GM12873 (cell line): Measurements from ENCODE around the gene MYRIP.

ENCODE experiments used
- TF ChIP-seq, protein P1 (sequence below): IDR thresholded peaks from 2 replicates; pipeline ENCODE4 v1.5.1; 2012; ENCODE audit warnings: low read depth, mild to moderate bottlenecking, moderate library complexity, low read length, control low read depth; ENCODE audit not compliant: insufficient read depth; ENCODE audit errors: missing control alignments

Gene MYRIP

GRCh38 chr3:40057077-40057476 is 247.7 kb downstream of the MYRIP start:
- TF ChIP-seq, protein P1, sequence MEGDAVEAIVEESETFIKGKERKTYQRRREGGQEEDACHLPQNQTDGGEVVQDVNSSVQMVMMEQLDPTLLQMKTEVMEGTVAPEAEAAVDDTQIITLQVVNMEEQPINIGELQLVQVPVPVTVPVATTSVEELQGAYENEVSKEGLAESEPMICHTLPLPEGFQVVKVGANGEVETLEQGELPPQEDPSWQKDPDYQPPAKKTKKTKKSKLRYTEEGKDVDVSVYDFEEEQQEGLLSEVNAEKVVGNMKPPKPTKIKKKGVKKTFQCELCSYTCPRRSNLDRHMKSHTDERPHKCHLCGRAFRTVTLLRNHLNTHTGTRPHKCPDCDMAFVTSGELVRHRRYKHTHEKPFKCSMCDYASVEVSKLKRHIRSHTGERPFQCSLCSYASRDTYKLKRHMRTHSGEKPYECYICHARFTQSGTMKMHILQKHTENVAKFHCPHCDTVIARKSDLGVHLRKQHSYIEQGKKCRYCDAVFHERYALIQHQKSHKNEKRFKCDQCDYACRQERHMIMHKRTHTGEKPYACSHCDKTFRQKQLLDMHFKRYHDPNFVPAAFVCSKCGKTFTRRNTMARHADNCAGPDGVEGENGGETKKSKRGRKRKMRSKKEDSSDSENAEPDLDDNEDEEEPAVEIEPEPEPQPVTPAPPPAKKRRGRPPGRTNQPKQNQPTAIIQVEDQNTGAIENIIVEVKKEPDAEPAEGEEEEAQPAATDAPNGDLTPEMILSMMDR: no peak

- TF ChIP-seq, protein P1: no peak
Measured at GRCh38 chr3:40057786-40058185, 248.4 kb downstream of the MYRIP start.

DNA sequence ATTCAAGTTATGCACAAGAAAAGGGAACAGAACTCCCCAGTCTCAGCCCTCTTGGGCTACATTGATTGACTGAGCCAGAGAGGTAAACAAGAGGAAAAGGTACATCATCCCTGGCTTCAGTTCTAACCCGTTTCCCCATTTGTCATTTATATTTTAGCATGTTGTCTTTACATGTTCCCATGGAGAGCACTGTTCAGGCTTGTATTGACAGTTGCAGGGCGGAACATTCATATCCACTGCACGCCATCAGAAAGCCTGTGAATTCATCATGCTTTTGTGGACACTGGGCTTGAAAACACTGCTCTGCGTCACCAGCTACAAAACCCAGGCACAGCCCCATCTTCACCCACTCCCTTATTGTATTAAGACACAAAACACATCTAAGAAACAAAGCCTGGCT is 259.2 kb downstream of the MYRIP start:
- TF ChIP-seq, protein P1: no peak

- TF ChIP-seq, protein P1: no peak
Measured at GRCh38 chr3:40070816-40071215, 261.4 kb downstream of the MYRIP start.

- TF ChIP-seq, protein P1: no peak
Measured at GRCh38 chr3:40071683-40072238, 262.4 kb downstream of the MYRIP start.

GRCh38 chr3:40073310-40074007 is 264.1 kb downstream of the MYRIP start:
- TF ChIP-seq, protein P1: no peak

DNA sequence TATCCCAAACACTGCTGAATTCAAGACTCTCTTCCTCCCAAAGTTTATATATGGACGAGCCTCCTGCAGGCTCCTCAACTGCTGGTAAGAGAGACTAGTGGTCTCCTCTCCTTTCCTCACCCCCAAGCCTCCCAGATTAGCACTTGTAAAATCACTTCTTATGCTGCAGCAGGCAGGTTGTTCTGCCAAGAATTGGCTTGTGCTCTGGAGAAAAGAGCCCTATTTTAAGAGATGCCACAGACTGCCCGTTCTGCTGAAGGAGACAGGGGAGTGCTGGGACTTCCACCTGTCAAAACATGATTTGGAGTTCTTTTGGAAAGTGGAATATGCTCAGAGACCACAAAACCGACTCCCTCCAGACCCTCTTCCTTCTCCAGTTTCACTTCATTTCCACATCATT is 269.2 kb downstream of the MYRIP start:
- TF ChIP-seq, protein P1: no peak
